K562 (cell line): ENCODE measurements around the gene CRABP2. TPM values are rescaled to one million over a fixed set of nuclear protein-coding genes. Genes with fewer than 3 reads are reported as not detected.
A peak's percentile ranks its signal among the peaks of the same experiment; 100 is the strongest.

Experiments used
- ATAC-seq: fragments of 200-7000 bp; cut with Tn5 transposase; 3 replicates; pipeline ENCODE4 v1.9.1; 2020; ENCODE audit warnings: moderate library complexity
- Bru-seq: library from RNA; stranded (reverse); fragments of 400-500 nt; gene quantifications from one replicate; lab custom pipeline; 2021; lab: Mats Ljungman, UMichigan
- BruChase-seq, 2 experiments: library from RNA; stranded (reverse); fragments of 400-500 nt; gene quantifications; one replicate each; lab custom pipeline; 2021; lab: Mats Ljungman, UMichigan
- BruUV-seq: library from RNA; stranded (reverse); fragments of 400-500 nt; replicated peaks from 2 replicates; lab custom pipeline; 2021; lab: Mats Ljungman, UMichigan
- CTCF ChIA-PET: fragments of 300-600 bp; formaldehyde crosslinking; extraction: SDS; loops from one replicate; lab custom pipeline; 2021; ENCODE audit warnings: low intra/inter-chr PET ratio; lab: Yijun Ruan, JAX
- POLR2A ChIA-PET: fragments of 300-600, 350-650 bp; sonication (Branson Sonifier 250); formaldehyde crosslinking; extraction: SDS; loops from one replicate; lab custom pipeline; 2021; ENCODE audit warnings: antibody characterized with exemption, inconsistent platforms; lab: Yijun Ruan, JAX
- DNase-seq, 4 experiments: peaks; one replicate each; pipeline versions ENCODE4 v3.0.0 to v3.0.0-alpha.2; 2011 to 2018; ENCODE audit warnings: low spot score in 3 of 4, mixed read lengths in 3 of 4; ENCODE audit errors: extremely low read depth in 1 of 4
- FAIRE-seq: peaks from 2 replicates; lab custom pipeline; 2011; peaks lifted over from hg19 to GRCh38; lab: Jason Lieb, UNC
- H2AFZ ChIP-seq: 2 replicates; pipeline ENCODE4 v1.6.0; 2011; ENCODE audit warnings: low read depth, low read length, control low read depth, inconsistent platforms
- H3K27ac ChIP-seq: fragments of 200-600 bp; 3 replicates; pipeline ENCODE4 v1.8.0; 2011; ENCODE audit warnings: low read depth, mild to moderate bottlenecking, control low read depth, inconsistent platforms, low read length, moderate library complexity, mixed read lengths; ENCODE audit errors: extremely low read depth
- H3K27me3 ChIP-seq, 2 experiments: fragments of 300-600 bp in 1 of 2; 2 replicates in 1 of 2; 3 replicates in 1 of 2; pipeline versions ENCODE4 v1.6.0 to v1.8.0; 2011; ENCODE audit warnings: inconsistent platforms in 2 of 2, low read length in 2 of 2, mild to moderate bottlenecking in 1 of 2, mixed read lengths in 1 of 2, moderate library complexity in 1 of 2; ENCODE audit not compliant: control insufficient read depth in 2 of 2, insufficient read depth in 2 of 2
- H3K36me3 ChIP-seq: fragments of 300-600 bp; 3 replicates; pipeline ENCODE4 v1.8.0; 2011; ENCODE audit warnings: mild to moderate bottlenecking, low read length, inconsistent platforms; ENCODE audit not compliant: control insufficient read depth, insufficient read depth
- H3K4me1 ChIP-seq, 2 experiments: fragments of 200-600 bp in 1 of 2; replicated peaks in 1 of 2; 2 replicates in 1 of 2; 3 replicates in 1 of 2; pipeline versions ENCODE4 v1.5.1 to v1.8.0; 2011; ENCODE audit warnings: inconsistent platforms in 2 of 2, low read length in 2 of 2, mild to moderate bottlenecking in 1 of 2, mixed read lengths in 1 of 2, moderate library complexity in 1 of 2; ENCODE audit not compliant: control insufficient read depth in 2 of 2, insufficient read depth in 2 of 2
- H3K4me2 ChIP-seq: 2 replicates; pipeline ENCODE4 v1.6.1; 2011; ENCODE audit warnings: low read length, control low read depth, inconsistent platforms, mixed read lengths; ENCODE audit not compliant: insufficient read depth
- H3K4me3 ChIP-seq: fragments of 200-600 bp; sonication (generic), shearing (Covaris generic); 2 replicates; pipeline ENCODE4 v1.5.1; 2016; ENCODE audit warnings: control low read depth, inconsistent platforms
- H3K79me2 ChIP-seq: fragments of 200-600 bp; 3 replicates; pipeline ENCODE4 v1.8.0; 2011; ENCODE audit warnings: low read length, inconsistent platforms; ENCODE audit not compliant: control insufficient read depth, insufficient read depth
- H3K9ac ChIP-seq, 2 experiments: 2 replicates each; pipeline versions ENCODE4 v1.6.0 to v1.6.1; 2011; ENCODE audit warnings: low read depth in 2 of 2, low read length in 2 of 2, control low read depth in 1 of 2, inconsistent platforms in 1 of 2, mild to moderate bottlenecking in 1 of 2, mixed read lengths in 1 of 2; ENCODE audit not compliant: insufficient read depth in 1 of 2
- H3K9me1 ChIP-seq: one replicate; pipeline ENCODE4 v1.6.0; 2011; ENCODE audit warnings: inconsistent platforms, mild to moderate bottlenecking, low read length, moderate library complexity; ENCODE audit not compliant: control insufficient read depth, insufficient read depth
- H3K9me3 ChIP-seq: replicated peaks from 2 replicates; pipeline ENCODE4 v1.5.1; 2011; ENCODE audit warnings: low read depth, low read length, inconsistent platforms; ENCODE audit not compliant: control insufficient read depth, insufficient read depth
- H4K20me1 ChIP-seq: replicated peaks from 2 replicates; pipeline ENCODE4 v1.6.1; 2011; ENCODE audit warnings: low read length, inconsistent platforms, mixed read lengths; ENCODE audit not compliant: control insufficient read depth, insufficient read depth
- CCNT2 ChIP-seq: IDR thresholded peaks from 2 replicates; pipeline ENCODE4 v1.6.1; 2011; ENCODE audit warnings: borderline replicate concordance, low read depth, mild to moderate bottlenecking, moderate library complexity, mixed read lengths, low read length; ENCODE audit not compliant: insufficient read length; ENCODE audit errors: extremely low read depth
- HMGN3 ChIP-seq: IDR thresholded peaks from 2 replicates; pipeline ENCODE4 v1.6.1; 2011; ENCODE audit warnings: borderline replicate concordance, low read depth, mild to moderate bottlenecking, mixed read lengths, low read length; ENCODE audit not compliant: insufficient read length; ENCODE audit errors: extremely low read depth
- SAFB ChIP-seq: fragments of 200-400 bp; formaldehyde crosslinking; IDR thresholded peaks from 2 replicates; pipeline ENCODE4 v1.6.1; 2017; ENCODE audit warnings: low read depth, low read length, borderline replicate concordance
- ZBTB1 ChIP-seq: sonication (generic); formaldehyde crosslinking; IDR thresholded peaks from 2 replicates; pipeline ENCODE4 v1.8.1; 2023; ENCODE audit warnings: missing genetic modification reagents, low read depth, mild to moderate bottlenecking, borderline replicate concordance
- ZNF395 ChIP-seq: fragments of 200-800 bp; sonication (Bioruptor generic); IDR thresholded peaks from 2 replicates; pipeline ENCODE4 v1.6.1; 2017; ENCODE audit warnings: missing genetic modification characterization, missing compliant biosample characterization
- WGBS: fragments of 100-300 bp; shearing (Covaris generic); methylation state at CpG from one replicate; pipeline ENCODE4 v1.1.6; 2016; ENCODE audit warnings: low coverage, mixed read lengths; ENCODE audit not compliant: insufficient coverage; ENCODE audit errors: missing lambda C conversion rate; 5-methylcytosine and 5-hydroxymethylcytosine counted together
- in situ Hi-C: fragments of 300-500 bp; cut with MboI; formaldehyde crosslinking; loops from 4 replicates; pipeline ENCODE4 v1.15.0; 2018; ENCODE audit warnings: inconsistent platforms, mixed read lengths
- intact Hi-C: fragments of 100-400 bp; cut with micrococcal nuclease; formaldehyde crosslinking; loops from 2 replicates; pipeline ENCODE4 v1.14.2; 2022
- long read RNA-seq, 3 experiments: library from polyadenylated mRNA in 2 of 3; library from RNA in 1 of 3; unstranded in 2 of 3; stranded (forward) in 1 of 3; transcript quantifications; one replicate each; pipeline ENCODE4 v2.0.0, GENCODE V29; 2019 to 2022
- polyA minus RNA-seq, 3 experiments: library from RNA; depleted of rRNA, polyadenylated mRNA; stranded (reverse); fragments of >200 nt; gene quantifications; 2 replicates each; pipeline ENCODE4 v1.2.3, GENCODE V29; 2011
- polyA plus RNA-seq, 8 experiments: library from polyadenylated mRNA; depleted of rRNA in 4 of 8; stranded (reverse) in 5 of 8; unstranded in 3 of 8; fragments of >200 nt; fragmentation: Nextera tagmentation in 2 of 8; fragmentation: Illumina TruSeq in 1 of 8; extraction: Ambion mirVana in 2 of 8; extraction: Trizol in 1 of 8; gene quantifications; 2 replicates each; pipeline versions ENCODE4 v1.2.1 to v1.2.3, GENCODE V29; 2011 to 2014; ENCODE audit warnings: inconsistent platforms in 1 of 8, missing spikeins in 1 of 8
- total RNA-seq, 7 experiments: library from RNA; depleted of rRNA in 6 of 7; stranded (reverse); fragments of >200 nt in 6 of 7; fragmentation: Illumina TruSeq in 2 of 7; extraction: Trizol in 2 of 7; gene quantifications; 2 replicates each; pipeline versions ENCODE4 v1.2.1 to v1.2.3, GENCODE V29; 2011 to 2021; ENCODE audit warnings: low replicate concordance in 1 of 7

The CRABP2 gene
- total RNA-seq (2011; cell fraction: chromatin; rRNA removed; ENCODE audit: low replicate concordance) = 0.86 TPM in 1 of 2 replicates, not detected in the other
- 0.39 and 1.0 TPM in 2 replicates for total RNA-seq (2011; cell fraction: nucleolus; rRNA removed)
- 0.44 TPM in 1 of 2 replicates, not detected in the other for total RNA-seq (2011; cell fraction: nucleoplasm; rRNA removed)
- total RNA-seq (2014; rRNA removed) (0.86 and 1.2 TPM in 2 replicates), total RNA-seq (2014; rRNA removed; fragmentation: Illumina TruSeq; extraction: Trizol) (0.32 and 0.36 TPM in 2 replicates), total RNA-seq (2015; rRNA removed; fragmentation: Illumina TruSeq; extraction: Trizol) (0.72 and 1.3 TPM in 2 replicates), total RNA-seq (2021) (1.5 and 1.6 TPM in 2 replicates), polyA plus RNA-seq (2011; rRNA removed) (0.50 and 1.5 TPM in 2 replicates), polyA plus RNA-seq (2014; fragmentation: Illumina TruSeq; extraction: Trizol) (1.9 and 2.5 TPM in 2 replicates), polyA plus RNA-seq (2014; fragmentation: Nextera tagmentation; extraction: Ambion mirVana) (under 1 TPM; 0.30 to 0.52 TPM), polyA plus RNA-seq (2014; rRNA removed) (0.82 and 1.2 TPM in 2 replicates), polyA minus RNA-seq (2011; rRNA and poly(A)+ RNA removed) (0.28 and 0.72 TPM in 2 replicates), Bru-seq, nascent RNA (percentile 39 among the genes with signal in this experiment), BruChase-seq, experiment 1, labeled RNA remaining after a 2-hour chase (percentile 48 among the genes with signal in this experiment), BruChase-seq, experiment 2, labeled RNA remaining after a 6-hour chase (percentile 52 among the genes with signal in this experiment)
- 0.58 and 1.3 TPM in 2 replicates for polyA plus RNA-seq (2011; cell fraction: cytosol; rRNA removed)
- polyA plus RNA-seq (2011; cell fraction: nucleus; rRNA removed) = 1.8 and 2.6 TPM in 2 replicates
- 2.6 and 2.9 TPM in 2 replicates for polyA plus RNA-seq (2012)
- not detected in 2 replicates for polyA minus RNA-seq (2011; cell fraction: cytosol; rRNA and poly(A)+ RNA removed)
- polyA minus RNA-seq (2011; cell fraction: nucleus; rRNA and poly(A)+ RNA removed) = not detected in 2 replicates
- long read RNA-seq, experiment 1, partial matches to known transcripts = 1 of 12 reads
- long read RNA-seq, experiment 1, other reads (novel, unspliced or antisense) = 11 of 12 reads
- long read RNA-seq, experiment 2, partial matches to known transcripts = 0 of 1 reads
- long read RNA-seq, experiment 2, other reads (novel, unspliced or antisense) = 0 of 1 reads
- long read RNA-seq, experiment 3, partial matches to known transcripts = 0 of 2 reads
- long read RNA-seq, experiment 3, other reads (novel, unspliced or antisense) = 0 of 2 reads

GRCh38 chr1:156705321-156705917 is at the start of gene CRABP2:
CRABP2 (minus strand) TSS chr1:156705583; CDS start chr1:156705446, 137 bp downstream.
- peak in 3 of 4 experiments; percentile 56 to 63 (median 62) for DNase-seq
- WGBS = 33% methylated on average over 36 of the region's 42 CpGs
- Histone ChIP-seq H3K79me2 (no peaks in the 10 kb centered on the region), H3K9me3 (no peaks in the 10 kb centered on the region), H3K27me3 (no peaks in the 10 kb centered on the region), H3K4me1 (peaks cover 15 to 36% of the 10 kb centered on the region in 2 experiments; a peak in 4 of 5 replicates), H3K9me1 (no peaks in the 10 kb centered on the region), H3K4me3 (peak within 1 kb of the TSS; percentile 47), H4K20me1 (no peaks in the 10 kb centered on the region), H3K27ac (peak within 1 kb of the TSS; percentile 44; the same call in 2 of the 3 replicates), H3K36me3 (no peaks in the 10 kb centered on the region), H3K4me2 (peak within 1 kb of the TSS; percentile 87), H3K9ac (peak within 1 kb of the TSS; percentile 64 to 87), H2AFZ (peak within 1 kb of the TSS; percentile 99)
- peak; percentile 8 for TF ChIP-seq CCNT2
- 0 out of 2 replicates have a peak, but pooled peaks have one; percentile 58 for TF ChIP-seq SAFB
- peak; percentile 32 for TF ChIP-seq HMGN3
- no peak for TF ChIP-seq ZNF395 (CRISPR knock-in tag)
- peak; percentile 38; the same call in 1 of the 2 replicates for TF ChIP-seq ZBTB1 (CRISPR knock-in tag)
- in situ Hi-C loops = no loop called here
- no peak for FAIRE-seq
- ChIA-PET POLR2A (interaction anchor here (0.6 to 2.3 kb wide), 5 partner anchors 11 to 1570 kb away, joined by 3 to 21 read pairs (median 4); no protein-coding TSS in a partner anchor), CTCF (interaction anchor here (0.5 to 4.4 kb wide), 7 partner anchors 12 to 79 kb away, joined by 3 to 64 read pairs (median 4); no protein-coding TSS in a partner anchor)
- intact Hi-C loops = no loop called here
- ATAC-seq = peak; percentile 73
- no TSS peak for BruUV-seq
